DMS53 (cell line): ENCODE data around the gene CDH11.

ENCODE experiments used
- DNase-seq: peaks from one replicate; lab custom pipeline; 2025; lab: John Stamatoyannopoulos, UW

Gene CDH11

GRCh38 chr16:65069766-65070165, 52.1 kb downstream of the CDH11 start:
- DNase-seq: no peak

GRCh38 chr16:65069065-65069464, 52.8 kb downstream of the CDH11 start:
- DNase-seq: no peak

GRCh38 chr16:65068151-65068740, 53.6 kb downstream of the CDH11 start:
- no peak for DNase-seq

DNA sequence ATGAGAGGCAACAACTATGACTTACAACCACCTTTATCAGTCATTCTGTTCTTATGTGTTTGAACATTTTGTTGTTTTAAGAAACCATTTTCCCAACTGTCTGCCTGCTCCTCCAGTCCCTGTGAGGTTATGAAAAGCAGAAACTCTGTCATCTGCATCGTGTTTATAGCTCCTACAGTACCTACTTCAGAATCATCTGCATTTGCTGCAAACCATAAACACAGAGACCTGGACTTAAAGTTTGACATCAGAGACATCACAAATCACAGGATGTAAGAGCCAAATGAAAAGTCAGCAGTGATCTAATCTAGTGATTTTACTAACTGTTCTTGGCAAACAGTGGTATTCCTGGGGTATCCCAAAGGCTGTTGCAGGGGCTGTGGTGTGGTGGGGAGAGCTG, 55.2 kb downstream of the CDH11 start:
- no peak for DNase-seq

DNA sequence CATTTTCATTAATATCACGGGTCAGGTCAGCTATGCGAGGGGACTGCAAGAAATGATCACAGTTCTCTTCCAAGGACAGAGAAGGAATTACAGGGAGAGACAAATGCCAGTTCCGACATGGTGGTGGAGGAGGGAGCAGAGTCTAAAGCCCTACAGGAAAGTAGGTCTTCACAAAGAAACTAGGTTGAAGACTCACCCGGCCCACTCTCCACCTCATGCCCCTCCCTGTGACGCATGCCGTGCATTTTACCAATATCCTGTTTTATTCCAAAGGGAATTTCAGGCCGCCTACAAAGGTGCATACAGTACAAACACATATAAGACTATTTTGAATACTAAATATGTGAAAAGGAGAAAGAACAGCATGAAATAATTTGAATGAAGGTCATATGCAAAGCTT, 56.8 kb downstream of the CDH11 start:
- DNase-seq: no peak

- DNase-seq: no peak
Observed at GRCh38 chr16:65064131-65064530, 57.7 kb downstream of the CDH11 start.

- no peak for DNase-seq
Observed at GRCh38 chr16:65062736-65063583, 58.9 kb downstream of the CDH11 start.

DNA sequence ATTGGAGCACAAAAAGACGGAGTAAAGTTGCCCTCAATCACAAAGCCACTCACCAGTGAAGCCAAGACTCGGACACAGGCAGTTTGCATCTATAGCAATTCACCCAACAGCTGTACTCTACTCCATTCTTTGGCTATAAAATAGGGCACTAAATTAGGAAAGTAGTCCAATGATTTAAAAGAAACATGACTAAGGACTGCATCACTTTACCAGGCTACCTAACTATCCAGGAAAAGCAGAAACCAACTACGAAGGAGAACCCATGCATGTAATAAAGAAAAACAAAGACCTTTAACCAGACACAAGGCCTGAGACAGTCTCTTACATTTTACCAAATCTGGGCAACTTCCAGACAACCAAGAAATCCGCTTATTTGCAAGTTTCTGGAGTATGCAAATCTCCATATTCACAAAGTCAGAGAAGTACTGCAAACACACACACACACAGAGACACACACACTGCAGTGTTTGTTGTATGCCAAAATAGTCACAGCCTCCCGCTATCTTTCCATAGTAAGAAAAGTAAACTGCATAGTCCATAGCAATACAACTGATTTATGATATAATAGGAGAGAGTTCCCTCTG, 59.8 kb downstream of the CDH11 start:
- no peak for DNase-seq

GRCh38 chr16:65061263-65061662, 60.6 kb downstream of the CDH11 start:
- DNase-seq: no peak

DNA sequence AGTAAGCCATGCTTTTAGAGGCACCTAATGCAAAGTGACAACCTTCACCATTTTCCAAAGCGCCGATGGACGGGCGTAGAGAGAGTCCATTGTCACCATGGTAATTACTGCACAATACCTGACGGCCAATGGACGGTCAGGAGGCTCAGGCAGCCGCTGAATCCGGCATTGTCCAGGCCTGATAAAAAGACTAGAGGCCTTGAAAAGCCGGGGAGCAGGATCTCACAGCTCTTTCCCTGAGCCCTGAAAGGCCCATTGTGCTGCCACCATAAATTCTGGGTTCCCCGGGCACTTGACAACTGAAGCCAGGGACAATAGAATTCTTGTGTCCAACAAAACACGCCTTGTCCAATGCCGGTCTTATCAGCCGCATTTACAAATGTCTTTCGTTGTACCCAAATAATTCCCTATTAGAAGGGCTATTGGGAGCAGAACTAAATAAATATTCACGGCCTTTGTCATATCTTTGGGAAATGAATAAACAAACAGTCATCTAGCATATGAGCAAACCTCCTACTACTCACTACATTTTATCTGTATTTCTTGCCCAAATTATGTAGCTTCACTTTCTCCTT, 62.4 kb downstream of the CDH11 start:
- no peak for DNase-seq

- no peak for DNase-seq
Observed at GRCh38 chr16:65057184-65057583, 64.7 kb downstream of the CDH11 start.

DNA sequence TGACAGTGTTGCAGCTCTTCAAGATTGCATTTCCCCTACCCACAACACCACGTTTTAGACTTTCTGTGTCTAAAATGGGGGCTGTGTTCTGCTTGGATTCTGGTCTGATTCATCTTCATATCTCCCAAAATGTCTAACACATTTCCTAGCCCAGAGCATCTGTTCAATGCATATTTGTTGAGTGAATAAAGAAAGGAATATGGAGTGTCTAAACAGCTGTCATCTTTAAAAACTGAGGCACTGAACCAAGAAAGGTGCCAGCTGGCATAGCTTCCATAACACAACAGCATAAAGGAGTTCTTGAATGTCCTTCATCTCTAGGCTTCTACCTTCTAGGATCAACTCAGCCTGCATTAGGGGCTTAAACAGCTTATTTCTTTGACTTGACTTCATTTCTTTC, 67.4 kb downstream of the CDH11 start:
- DNase-seq: no peak

DNA sequence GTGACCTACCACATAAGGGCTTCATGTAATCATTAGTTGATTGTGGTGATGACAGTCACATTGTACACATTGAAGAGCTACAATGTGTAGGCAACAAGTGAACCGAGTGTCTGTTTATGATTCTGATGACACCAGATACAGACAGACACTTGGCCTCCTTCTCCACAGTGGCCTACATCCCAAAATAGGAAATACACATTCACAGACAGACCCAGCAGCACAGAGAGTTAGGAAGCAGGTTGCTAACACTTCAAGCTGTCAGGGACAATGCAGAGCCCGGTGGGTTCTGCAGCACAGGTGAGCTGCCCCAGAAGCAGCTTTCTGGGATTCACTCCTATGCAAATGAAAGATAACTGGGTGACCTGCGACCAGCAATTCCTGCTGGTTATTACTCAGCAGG, 72.2 kb downstream of the CDH11 start:
- DNase-seq: no peak

DNA sequence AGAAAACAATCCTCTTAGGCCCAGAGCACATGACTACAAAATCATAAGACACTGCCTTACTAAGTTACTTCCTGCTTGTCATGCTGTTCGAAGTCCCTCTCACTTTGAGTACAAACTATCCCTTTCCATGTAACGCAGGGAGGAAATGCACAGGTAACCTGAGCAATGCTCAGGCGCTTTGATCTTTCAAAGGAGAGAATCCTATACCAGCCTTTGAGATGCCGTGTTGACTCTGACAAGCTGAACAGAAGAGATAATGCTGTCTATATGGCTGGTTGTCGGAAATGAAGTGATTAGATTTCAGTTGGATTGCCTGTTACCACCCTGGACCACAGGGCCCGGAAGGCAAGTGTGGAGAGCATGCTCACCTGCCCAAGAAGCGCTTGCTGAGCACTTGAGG, 75.9 kb downstream of the CDH11 start:
- DNase-seq: no peak

DNA sequence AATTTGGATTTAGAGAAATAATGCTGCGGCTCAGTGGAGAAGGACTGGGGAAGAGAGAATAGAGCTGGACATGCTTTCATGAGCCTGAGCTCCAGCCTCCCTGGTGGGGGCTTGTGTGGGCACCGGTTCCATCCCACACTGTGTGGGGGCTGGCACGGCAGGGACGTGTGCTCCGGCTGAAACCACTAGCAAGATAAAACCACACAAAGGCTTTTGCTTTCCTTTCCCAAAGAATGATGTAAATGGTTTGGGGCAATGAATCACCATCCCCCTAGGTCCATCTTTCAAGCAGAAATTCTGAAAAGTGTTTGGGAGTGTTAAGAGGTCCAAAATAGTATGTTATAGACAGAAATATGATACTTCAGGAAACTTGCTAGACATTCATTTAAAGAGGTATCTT, 77.0 kb downstream of the CDH11 start:
- no peak for DNase-seq

DNA sequence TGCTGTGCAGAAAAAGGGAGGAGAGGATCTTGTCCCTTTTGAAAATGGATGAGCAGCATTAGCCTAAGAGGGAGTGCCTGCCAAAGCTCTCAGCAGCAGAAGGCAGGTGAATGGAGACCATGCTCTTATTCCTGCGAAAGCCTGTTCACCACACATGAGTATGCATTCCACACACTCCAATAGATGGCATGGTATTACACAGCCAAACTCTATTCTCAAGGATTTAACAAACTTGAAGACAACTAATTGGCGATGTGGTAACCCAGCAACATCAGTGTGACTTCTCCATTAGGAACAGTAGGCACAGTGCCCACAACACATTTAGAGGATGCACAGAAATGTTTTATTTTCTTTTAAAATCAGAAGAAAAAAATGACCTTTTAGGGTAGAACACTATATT, 77.8 kb downstream of the CDH11 start:
- DNase-seq: no peak

- no peak for DNase-seq
Observed at GRCh38 chr16:65042438-65043365, 79.2 kb downstream of the CDH11 start.

DNA sequence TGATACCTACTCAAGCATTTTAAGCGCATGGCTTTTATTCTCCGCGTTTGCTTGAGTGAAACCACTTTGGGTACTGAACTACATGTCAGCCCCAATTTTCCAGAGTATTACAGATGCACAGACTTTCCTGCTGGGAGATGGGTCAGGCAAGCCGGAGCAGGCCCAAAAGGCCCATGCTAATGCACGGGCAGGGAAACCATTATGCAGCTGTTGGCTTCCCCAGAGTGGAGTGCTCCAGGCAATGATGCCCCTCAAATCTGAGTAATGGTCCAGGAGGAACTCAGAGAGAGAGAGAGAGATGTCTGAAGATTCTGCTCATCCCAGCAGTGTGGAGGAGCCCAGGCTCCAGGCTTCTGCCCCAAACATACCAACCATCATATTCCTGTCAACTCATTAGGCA, 80.2 kb downstream of the CDH11 start:
- DNase-seq: no peak

- DNase-seq: no peak
Observed at GRCh38 chr16:65038100-65038499, 83.8 kb downstream of the CDH11 start.

- DNase-seq: no peak
Observed at GRCh38 chr16:65037556-65037955, 84.3 kb downstream of the CDH11 start.

- no peak for DNase-seq
Observed at GRCh38 chr16:65034915-65035314, 86.9 kb downstream of the CDH11 start.

- no peak for DNase-seq
Observed at GRCh38 chr16:65032387-65032786, 89.5 kb downstream of the CDH11 start.
